Frontal cortex (tissue), 4 donors: ENCODE measurements around the gene FAM227B. TPM values are rescaled to one million over a fixed set of nuclear protein-coding genes. Genes with fewer than 3 reads are reported as not detected.
"Not testable (repeated sequence)": the region's sequence is repeated elsewhere in the genome, so short reads cannot be mapped to it uniquely, and the experiment has no call there.

ENCODE experiments used
- DNase-seq, 2 donors: peaks; one replicate each; pipeline ENCODE4 v3.0.0; 2012; ENCODE audit warnings: low spot score in 2 of 2
- FAIRE-seq: peaks from 2 replicates; lab custom pipeline; 2012; peaks lifted over from hg19 to GRCh38; lab: Jason Lieb, UNC
- total RNA-seq: library from RNA; depleted of rRNA; stranded (reverse); fragments of >200 nt; gene quantifications from one replicate; pipeline ENCODE4 v1.2.3, GENCODE V29; 2014
- donor health status: control.
- donor health status: control.
- donor health status: control.

The FAM227B gene
- total RNA-seq, 1 donor from 2014 or later: 5.3 TPM

GRCh38 chr15:49619226-49619625, 1.4 kb downstream of the FAM227B start:
- DNase-seq (no peak), FAIRE-seq (no peak)

- FAIRE-seq, DNase-seq: not testable (repeated sequence)
Measured at GRCh38 chr15:49612240-49612639, 8.4 kb downstream of the FAM227B start.

GRCh38 chr15:49610157-49610918, 10.3 kb downstream of the FAM227B start:
- FAIRE-seq: peak; percentile 69
- DNase-seq: no peak

- FAIRE-seq: no peak
- DNase-seq: no peak
Measured at GRCh38 chr15:49606594-49606993, 14.0 kb downstream of the FAM227B start.

DNA sequence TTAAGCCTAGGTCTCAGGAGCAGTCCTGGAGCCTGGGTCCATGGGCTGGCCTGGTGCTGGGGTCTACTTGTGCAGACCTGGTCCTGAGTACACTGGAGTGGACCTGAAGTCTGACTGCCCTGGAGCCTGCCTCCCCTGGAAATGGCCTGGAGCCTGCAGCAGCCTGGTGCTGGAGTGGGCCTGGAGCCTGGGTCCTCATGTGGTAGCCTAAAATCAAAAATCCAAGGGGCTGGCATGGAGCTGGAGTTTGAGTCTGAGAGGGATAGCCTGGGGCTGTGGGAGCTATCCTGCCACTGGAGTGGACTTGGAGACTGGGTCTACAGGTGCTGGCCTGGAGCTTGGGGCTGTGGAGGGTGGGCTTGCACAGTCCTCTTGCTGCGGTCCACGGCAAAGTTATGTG, 15.0 kb downstream of the FAM227B start:
- no peak for FAIRE-seq

GRCh38 chr15:49604625-49605409, 15.8 kb downstream of the FAM227B start:
- DNase-seq (no peak), FAIRE-seq (no peak)

More for the DNA sequence above, 15.0 kb downstream of the FAM227B start:
- no peak for DNase-seq

- not testable (repeated sequence) for DNase-seq, FAIRE-seq
Measured at GRCh38 chr15:49592829-49593316, 27.7 kb downstream of the FAM227B start.

GRCh38 chr15:49589030-49589429, 31.6 kb downstream of the FAM227B start:
- no peak for DNase-seq

GRCh38 chr15:49573421-49573820, 47.2 kb downstream of the FAM227B start:
- no peak for FAIRE-seq
- no peak for DNase-seq

More at GRCh38 chr15:49589030-49589429, 31.6 kb downstream of the FAM227B start:
- FAIRE-seq: no peak

DNA sequence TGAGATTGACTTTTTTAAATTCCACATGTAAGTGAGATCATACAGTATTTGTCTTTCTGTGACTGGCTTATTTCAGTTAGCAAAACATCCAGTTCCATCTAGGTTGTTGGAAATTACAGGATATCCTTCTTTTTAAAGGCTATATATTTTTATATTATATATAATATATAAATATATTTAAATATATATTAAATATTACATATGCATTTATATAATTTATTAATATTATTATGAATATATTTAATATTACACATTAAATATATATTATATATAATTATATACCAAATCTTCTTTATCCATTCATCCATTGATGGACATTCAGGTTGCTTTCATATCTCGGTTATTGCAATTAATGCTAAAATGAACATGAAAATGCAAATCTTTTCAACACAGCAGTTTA, 49.9 kb downstream of the FAM227B start:
- peak; percentile 58 for FAIRE-seq
- no peak for DNase-seq

DNA sequence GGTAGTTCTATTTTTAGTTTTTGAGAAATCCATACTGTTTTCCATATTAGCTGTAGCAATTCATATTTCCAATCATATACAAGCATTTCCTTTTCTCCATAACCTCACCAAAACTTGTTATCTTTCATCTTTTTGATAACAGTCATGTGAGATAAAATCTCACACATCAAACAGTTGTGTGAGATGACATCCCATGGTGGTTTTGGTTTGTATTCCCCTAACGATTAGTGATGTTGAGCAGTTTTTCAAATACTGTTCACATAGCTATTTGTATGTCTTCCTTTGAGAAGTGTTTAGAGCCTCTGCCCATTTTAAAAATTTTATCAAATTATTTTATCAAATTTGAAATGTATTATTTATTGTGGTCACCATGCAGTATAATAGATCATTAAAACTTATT, 50.4 kb downstream of the FAM227B start:
- FAIRE-seq (no peak), DNase-seq (no peak)

GRCh38 chr15:49560045-49560444, 60.6 kb downstream of the FAM227B start:
- FAIRE-seq: no peak
- DNase-seq: no peak

DNA sequence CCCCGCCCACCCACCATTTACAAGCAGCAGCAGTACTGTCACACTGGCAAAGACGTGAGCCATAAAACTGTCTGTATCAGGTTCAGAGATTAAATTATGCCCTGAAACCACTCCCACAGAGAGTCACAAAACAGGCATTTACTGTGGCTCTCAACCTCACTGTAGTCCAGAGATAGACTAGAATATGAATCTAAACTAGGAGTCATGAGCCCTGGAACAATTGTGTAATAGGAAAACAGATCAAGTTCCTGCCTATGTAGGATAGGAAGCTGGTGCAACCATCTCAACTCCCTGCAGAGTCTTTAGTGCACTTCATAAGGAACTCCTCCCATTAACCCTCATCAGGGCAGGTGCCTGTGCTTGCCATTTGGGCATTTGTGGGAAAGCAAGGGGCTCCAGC, 61.7 kb downstream of the FAM227B start:
- FAIRE-seq (no peak), DNase-seq (no peak)

- DNase-seq: no peak
- no peak for FAIRE-seq
Measured at GRCh38 chr15:49556437-49556836, 64.2 kb downstream of the FAM227B start.

DNA sequence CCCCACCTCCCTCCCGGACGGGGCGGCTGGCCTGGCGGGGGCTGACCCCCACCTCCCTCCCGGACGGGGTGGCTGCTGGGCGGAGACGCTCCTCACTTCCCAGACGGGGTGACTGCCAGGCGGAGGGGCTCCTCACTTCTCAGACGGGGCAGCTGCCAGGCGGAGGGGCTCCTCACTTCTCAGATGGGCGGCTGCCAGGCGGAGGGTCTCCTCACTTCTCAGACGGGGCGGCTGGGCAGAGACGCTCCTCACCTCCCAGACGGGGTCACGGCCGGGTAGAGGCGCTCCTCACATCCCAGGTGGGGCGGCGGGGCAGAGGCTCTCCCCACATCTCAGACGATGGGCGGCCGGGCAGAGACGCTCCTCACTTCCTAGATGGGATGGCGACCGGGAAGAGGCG, 70.3 kb downstream of the FAM227B start:
- FAIRE-seq, DNase-seq: not testable (repeated sequence)

GRCh38 chr15:49538520-49538919, 82.1 kb downstream of the FAM227B start:
- FAIRE-seq: no peak
- no peak for DNase-seq

GRCh38 chr15:49530092-49530491, 90.5 kb downstream of the FAM227B start:
- DNase-seq (no peak), FAIRE-seq (no peak)

DNA sequence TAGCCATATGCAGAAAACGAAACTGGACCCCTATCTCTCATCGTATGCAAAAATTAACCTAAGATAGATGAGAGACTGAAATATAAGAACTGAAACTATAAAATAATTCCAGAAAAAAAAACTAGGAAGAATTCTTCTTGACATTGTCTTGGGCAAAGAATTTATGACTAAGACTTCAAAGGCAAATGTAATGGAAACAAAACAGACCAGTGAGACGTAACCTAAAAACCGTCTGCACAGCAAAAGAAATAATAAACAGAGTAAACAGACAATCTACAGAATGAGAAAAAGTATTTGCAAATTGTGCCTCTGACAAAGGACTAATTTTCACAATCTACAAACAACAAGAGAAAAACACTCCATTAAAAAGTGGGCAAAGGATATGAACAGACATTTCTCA, 92.3 kb downstream of the FAM227B start:
- DNase-seq (no peak), FAIRE-seq (no peak)

DNA sequence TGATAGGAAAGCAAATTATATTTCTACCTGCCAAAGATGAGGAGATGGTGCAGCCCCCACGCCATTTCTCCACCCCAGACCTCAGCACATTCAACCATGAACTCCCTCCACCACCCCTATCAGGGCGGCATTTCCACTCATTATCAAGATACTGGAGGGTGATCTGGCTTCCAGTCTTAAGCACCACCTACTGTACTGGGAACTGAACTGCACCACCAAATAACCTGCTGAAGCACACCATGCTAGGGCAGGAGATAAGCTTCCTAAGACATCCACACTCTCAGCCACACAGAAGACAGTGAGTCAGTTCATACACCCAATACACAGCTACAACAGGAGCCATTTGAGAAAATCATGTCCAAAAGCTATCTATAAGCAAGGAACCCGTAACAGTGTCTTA, 98.8 kb downstream of the FAM227B start:
- FAIRE-seq: no peak
- no peak for DNase-seq

- FAIRE-seq, DNase-seq: not testable (repeated sequence)
Measured at GRCh38 chr15:49512739-49513138, 107.9 kb downstream of the FAM227B start.

DNA sequence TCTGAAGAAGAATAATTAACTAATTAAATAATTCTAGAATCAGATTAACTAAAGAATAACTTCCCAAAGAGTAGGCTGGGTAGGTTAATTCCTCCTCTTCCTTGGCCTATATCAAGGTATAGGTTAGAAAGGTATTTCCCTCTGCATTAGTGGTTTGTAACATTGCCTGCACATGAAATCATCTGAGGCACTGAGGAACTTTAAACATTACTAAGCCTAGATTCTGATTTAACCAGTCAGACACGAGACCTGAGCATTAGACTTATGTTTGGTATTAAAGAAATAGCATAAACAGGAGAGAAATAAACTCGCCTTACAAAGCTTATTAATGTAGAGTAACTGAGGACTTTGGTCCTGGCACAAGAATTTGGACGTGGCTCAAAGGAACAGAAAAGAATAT, 113.4 kb downstream of the FAM227B start:
- no peak for FAIRE-seq
- DNase-seq: no peak
